Measurements from ENCODE around the gene MSRB1.

MSRB1 gene

GRCh38 chr16:1890708-1891050, 52.3 kb downstream of the MSRB1 start:
- Histone ChIP-seq H3K27ac (ENCODE audit: low read length) (no peak overlapping the region), H3K4me1 (ENCODE audit: control insufficient read depth, insufficient read depth, low read length) (no peaks in the 10 kb centered on the region), H3K36me3 (ENCODE audit: control insufficient read depth, insufficient read depth, low read length) (no peaks in the 10 kb centered on the region), H3K9me3 (ENCODE audit: control insufficient read depth, insufficient read depth, low read length) (no peaks in the 10 kb centered on the region), H3K4me3 (ENCODE audit: low read length) (no peak overlapping the region), H3K27me3 (ENCODE audit: control insufficient read depth, insufficient read depth, low read length) (no peaks in the 10 kb centered on the region)
- DNase-seq (ENCODE audit: low read depth, low spot score) = no peak
- no CpG with 5 or more reads among the region's 4 CpGs for WGBS (ENCODE audit: insufficient coverage, insufficient read length)

GRCh38 chr16:1890024-1890707, 52.8 kb downstream of the MSRB1 start:
- DNase-seq (ENCODE audit: low read depth, low spot score) = no peak
- Histone ChIP-seq H3K27ac (ENCODE audit: low read length) (no peak overlapping the region), H3K4me1 (ENCODE audit: control insufficient read depth, insufficient read depth, low read length) (no peaks in the 10 kb centered on the region), H3K9me3 (ENCODE audit: control insufficient read depth, insufficient read depth, low read length) (no peaks in the 10 kb centered on the region), H3K36me3 (ENCODE audit: control insufficient read depth, insufficient read depth, low read length) (no peaks in the 10 kb centered on the region), H3K27me3 (ENCODE audit: control insufficient read depth, insufficient read depth, low read length) (no peaks in the 10 kb centered on the region), H3K4me3 (ENCODE audit: low read length) (no peak overlapping the region)
- no CpG with 5 or more reads among the region's 16 CpGs for WGBS (ENCODE audit: insufficient coverage, insufficient read length)

All from iPS DF 6.9 (cell line).